Breast epithelium (tissue), 3 donors: ENCODE results near the gene FHAD1.

Source experiments
- CTCF ChIP-seq, 3 donors: fragments of 450-650 bp; IDR thresholded peaks; one replicate each; pipeline ENCODE4 v1.5.1; 2016 to 2017; ENCODE audit warnings: antibody characterized with exemption in 3 of 3, mild to moderate bottlenecking in 3 of 3, moderate library complexity in 3 of 3
- POLR2A ChIP-seq: fragments of 450-650 bp; IDR thresholded peaks from one replicate; pipeline ENCODE4 v1.6.1; 2016; ENCODE audit warnings: antibody characterized with exemption, mild to moderate bottlenecking, moderate library complexity
- POLR2AphosphoS5 ChIP-seq, 3 donors: sonication (generic); formaldehyde crosslinking; IDR thresholded peaks; one replicate each; pipeline ENCODE4 v1.6.1; 2017; ENCODE audit warnings: antibody characterized with exemption in 3 of 3

DNA sequence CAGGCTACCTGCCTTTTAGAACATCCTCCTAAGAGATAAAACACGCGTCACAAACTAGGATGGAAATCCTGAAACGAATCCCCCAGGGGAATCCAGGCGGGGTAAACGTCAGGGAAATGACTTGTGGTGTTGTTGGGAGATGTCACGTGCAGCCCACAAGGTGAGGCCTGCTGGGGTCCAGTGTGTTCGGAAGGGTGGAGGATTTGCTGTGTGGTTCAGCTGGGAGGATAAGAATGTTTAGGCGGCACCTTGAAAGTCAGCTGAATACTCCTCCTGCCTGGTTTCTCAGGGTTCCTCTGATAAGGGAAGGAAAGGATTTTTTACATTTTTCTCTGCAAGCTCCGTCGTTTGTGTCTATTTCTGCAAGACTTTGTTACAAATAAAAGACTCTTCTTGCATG is 88.0 kb downstream of the FHAD1 start:
- TF ChIP-seq POLR2AphosphoS5 (IDR thresholded peaks at IDR 0.05) (no peak), CTCF (IDR thresholded peaks at IDR 0.05) (no peak), POLR2A (no peak)
